ENCODE results near the gene HGF.

- TF ChIP-seq CHD2 (IDR thresholded peaks at IDR 0.05; ENCODE audit: low read length) (no peak), POLR2A (IDR thresholded peaks at IDR 0.05; ENCODE audit: control extremely low read depth in 1 of 2, low read depth in 2 of 2, low read length in 2 of 2) (no peak), TCF12 (IDR thresholded peaks at IDR 0.05; ENCODE audit: low read depth, low read length) (no peak), CHD1 (IDR thresholded peaks at IDR 0.05; ENCODE audit: low read depth, low read length) (no peak), RAD21 (IDR thresholded peaks at IDR 0.05 in 1 of 2, conservative IDR thresholded peaks at IDR 0.05 in 1 of 2; ENCODE audit: low read depth in 2 of 2, low read length in 2 of 2) (no peak), SP1 (IDR thresholded peaks at IDR 0.05; ENCODE audit: low read depth, low read length) (no peak), RXRA (IDR thresholded peaks at IDR 0.05; ENCODE audit: insufficient read depth, low read depth, low read length) (no peak), HDAC6 (IDR thresholded peaks at IDR 0.05; ENCODE audit: low read depth, low read length) (no peak), POLR2AphosphoS5 (IDR thresholded peaks at IDR 0.05; ENCODE audit: low read depth, low read length) (no peak), EZH2 (IDR thresholded peaks at IDR 0.05; ENCODE audit: low read depth, low read length, severe bottlenecking) (no peak)
- TF ChIP-seq, protein P1, sequence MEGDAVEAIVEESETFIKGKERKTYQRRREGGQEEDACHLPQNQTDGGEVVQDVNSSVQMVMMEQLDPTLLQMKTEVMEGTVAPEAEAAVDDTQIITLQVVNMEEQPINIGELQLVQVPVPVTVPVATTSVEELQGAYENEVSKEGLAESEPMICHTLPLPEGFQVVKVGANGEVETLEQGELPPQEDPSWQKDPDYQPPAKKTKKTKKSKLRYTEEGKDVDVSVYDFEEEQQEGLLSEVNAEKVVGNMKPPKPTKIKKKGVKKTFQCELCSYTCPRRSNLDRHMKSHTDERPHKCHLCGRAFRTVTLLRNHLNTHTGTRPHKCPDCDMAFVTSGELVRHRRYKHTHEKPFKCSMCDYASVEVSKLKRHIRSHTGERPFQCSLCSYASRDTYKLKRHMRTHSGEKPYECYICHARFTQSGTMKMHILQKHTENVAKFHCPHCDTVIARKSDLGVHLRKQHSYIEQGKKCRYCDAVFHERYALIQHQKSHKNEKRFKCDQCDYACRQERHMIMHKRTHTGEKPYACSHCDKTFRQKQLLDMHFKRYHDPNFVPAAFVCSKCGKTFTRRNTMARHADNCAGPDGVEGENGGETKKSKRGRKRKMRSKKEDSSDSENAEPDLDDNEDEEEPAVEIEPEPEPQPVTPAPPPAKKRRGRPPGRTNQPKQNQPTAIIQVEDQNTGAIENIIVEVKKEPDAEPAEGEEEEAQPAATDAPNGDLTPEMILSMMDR (IDR thresholded peaks at IDR 0.05; ENCODE audit: control extremely low read depth in 1 of 3, insufficient read depth in 1 of 3, low read depth in 1 of 3, low read length in 3 of 3), result no peak
- TF ChIP-seq, protein P2, sequence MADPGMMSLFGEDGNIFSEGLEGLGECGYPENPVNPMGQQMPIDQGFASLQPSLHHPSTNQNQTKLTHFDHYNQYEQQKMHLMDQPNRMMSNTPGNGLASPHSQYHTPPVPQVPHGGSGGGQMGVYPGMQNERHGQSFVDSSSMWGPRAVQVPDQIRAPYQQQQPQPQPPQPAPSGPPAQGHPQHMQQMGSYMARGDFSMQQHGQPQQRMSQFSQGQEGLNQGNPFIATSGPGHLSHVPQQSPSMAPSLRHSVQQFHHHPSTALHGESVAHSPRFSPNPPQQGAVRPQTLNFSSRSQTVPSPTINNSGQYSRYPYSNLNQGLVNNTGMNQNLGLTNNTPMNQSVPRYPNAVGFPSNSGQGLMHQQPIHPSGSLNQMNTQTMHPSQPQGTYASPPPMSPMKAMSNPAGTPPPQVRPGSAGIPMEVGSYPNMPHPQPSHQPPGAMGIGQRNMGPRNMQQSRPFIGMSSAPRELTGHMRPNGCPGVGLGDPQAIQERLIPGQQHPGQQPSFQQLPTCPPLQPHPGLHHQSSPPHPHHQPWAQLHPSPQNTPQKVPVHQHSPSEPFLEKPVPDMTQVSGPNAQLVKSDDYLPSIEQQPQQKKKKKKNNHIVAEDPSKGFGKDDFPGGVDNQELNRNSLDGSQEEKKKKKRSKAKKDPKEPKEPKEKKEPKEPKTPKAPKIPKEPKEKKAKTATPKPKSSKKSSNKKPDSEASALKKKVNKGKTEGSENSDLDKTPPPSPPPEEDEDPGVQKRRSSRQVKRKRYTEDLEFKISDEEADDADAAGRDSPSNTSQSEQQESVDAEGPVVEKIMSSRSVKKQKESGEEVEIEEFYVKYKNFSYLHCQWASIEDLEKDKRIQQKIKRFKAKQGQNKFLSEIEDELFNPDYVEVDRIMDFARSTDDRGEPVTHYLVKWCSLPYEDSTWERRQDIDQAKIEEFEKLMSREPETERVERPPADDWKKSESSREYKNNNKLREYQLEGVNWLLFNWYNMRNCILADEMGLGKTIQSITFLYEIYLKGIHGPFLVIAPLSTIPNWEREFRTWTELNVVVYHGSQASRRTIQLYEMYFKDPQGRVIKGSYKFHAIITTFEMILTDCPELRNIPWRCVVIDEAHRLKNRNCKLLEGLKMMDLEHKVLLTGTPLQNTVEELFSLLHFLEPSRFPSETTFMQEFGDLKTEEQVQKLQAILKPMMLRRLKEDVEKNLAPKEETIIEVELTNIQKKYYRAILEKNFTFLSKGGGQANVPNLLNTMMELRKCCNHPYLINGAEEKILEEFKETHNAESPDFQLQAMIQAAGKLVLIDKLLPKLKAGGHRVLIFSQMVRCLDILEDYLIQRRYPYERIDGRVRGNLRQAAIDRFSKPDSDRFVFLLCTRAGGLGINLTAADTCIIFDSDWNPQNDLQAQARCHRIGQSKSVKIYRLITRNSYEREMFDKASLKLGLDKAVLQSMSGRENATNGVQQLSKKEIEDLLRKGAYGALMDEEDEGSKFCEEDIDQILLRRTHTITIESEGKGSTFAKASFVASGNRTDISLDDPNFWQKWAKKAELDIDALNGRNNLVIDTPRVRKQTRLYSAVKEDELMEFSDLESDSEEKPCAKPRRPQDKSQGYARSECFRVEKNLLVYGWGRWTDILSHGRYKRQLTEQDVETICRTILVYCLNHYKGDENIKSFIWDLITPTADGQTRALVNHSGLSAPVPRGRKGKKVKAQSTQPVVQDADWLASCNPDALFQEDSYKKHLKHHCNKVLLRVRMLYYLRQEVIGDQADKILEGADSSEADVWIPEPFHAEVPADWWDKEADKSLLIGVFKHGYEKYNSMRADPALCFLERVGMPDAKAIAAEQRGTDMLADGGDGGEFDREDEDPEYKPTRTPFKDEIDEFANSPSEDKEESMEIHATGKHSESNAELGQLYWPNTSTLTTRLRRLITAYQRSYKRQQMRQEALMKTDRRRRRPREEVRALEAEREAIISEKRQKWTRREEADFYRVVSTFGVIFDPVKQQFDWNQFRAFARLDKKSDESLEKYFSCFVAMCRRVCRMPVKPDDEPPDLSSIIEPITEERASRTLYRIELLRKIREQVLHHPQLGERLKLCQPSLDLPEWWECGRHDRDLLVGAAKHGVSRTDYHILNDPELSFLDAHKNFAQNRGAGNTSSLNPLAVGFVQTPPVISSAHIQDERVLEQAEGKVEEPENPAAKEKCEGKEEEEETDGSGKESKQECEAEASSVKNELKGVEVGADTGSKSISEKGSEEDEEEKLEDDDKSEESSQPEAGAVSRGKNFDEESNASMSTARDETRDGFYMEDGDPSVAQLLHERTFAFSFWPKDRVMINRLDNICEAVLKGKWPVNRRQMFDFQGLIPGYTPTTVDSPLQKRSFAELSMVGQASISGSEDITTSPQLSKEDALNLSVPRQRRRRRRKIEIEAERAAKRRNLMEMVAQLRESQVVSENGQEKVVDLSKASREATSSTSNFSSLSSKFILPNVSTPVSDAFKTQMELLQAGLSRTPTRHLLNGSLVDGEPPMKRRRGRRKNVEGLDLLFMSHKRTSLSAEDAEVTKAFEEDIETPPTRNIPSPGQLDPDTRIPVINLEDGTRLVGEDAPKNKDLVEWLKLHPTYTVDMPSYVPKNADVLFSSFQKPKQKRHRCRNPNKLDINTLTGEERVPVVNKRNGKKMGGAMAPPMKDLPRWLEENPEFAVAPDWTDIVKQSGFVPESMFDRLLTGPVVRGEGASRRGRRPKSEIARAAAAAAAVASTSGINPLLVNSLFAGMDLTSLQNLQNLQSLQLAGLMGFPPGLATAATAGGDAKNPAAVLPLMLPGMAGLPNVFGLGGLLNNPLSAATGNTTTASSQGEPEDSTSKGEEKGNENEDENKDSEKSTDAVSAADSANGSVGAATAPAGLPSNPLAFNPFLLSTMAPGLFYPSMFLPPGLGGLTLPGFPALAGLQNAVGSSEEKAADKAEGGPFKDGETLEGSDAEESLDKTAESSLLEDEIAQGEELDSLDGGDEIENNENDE (IDR thresholded peaks at IDR 0.05; ENCODE audit: insufficient replicate concordance, low read length), result no peak
- TF ChIP-seq, protein P3, sequence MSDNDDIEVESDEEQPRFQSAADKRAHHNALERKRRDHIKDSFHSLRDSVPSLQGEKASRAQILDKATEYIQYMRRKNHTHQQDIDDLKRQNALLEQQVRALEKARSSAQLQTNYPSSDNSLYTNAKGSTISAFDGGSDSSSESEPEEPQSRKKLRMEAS (IDR thresholded peaks at IDR 0.05), result no peak
Observed at GRCh38 chr7:81767926-81768325, 1.9 kb downstream of the HGF start.
